ENCODE data around the gene PHC3.

PHC3 gene

GRCh38 chr3:170180908-170181885 is at the start of gene PHC3:
Gene PHC3 (minus strand): TSS chr3:170181733. CDS start chr3:170181715, 18 bp downstream.
- no peak for TF ChIP-seq CTCF (IDR thresholded peaks at IDR 0.05; ENCODE audit: low read length, missing control alignments)
- H3K4me3 ChIP-seq (replicated peaks; ENCODE audit: low read depth, low read length): peak within 1 kb of the TSS; percentile 97
- DNase-seq (ENCODE audit: low read depth): peak; percentile 90

GRCh38 chr3:170228093-170228766 is 46.7 kb upstream of the PHC3 start:
- DNase-seq (ENCODE audit: low read depth): peak; percentile 41
- no peak overlapping the region for H3K4me3 ChIP-seq (replicated peaks; ENCODE audit: low read depth, low read length)
- TF ChIP-seq CTCF (IDR thresholded peaks at IDR 0.05; ENCODE audit: low read length, missing control alignments): no peak

GRCh38 chr3:170226426-170226960 is 45.0 kb upstream of the PHC3 start:
- H3K4me3 ChIP-seq (replicated peaks; ENCODE audit: low read depth, low read length): no peak overlapping the region
- no peak for TF ChIP-seq CTCF (IDR thresholded peaks at IDR 0.05; ENCODE audit: low read length, missing control alignments)
- peak; percentile 25 for DNase-seq (ENCODE audit: low read depth)

GRCh38 chr3:170225166-170225565 is 43.6 kb upstream of the PHC3 start:
- no peak for DNase-seq (ENCODE audit: low read depth)
- TF ChIP-seq CTCF (IDR thresholded peaks at IDR 0.05; ENCODE audit: low read length, missing control alignments): no peak
- H3K4me3 ChIP-seq (replicated peaks; ENCODE audit: low read depth, low read length): no peak overlapping the region

- H3K4me3 ChIP-seq (replicated peaks; ENCODE audit: low read depth, low read length): peak overlapping the region; percentile 79
- TF ChIP-seq CTCF (IDR thresholded peaks at IDR 0.05; ENCODE audit: low read length, missing control alignments): peak; percentile 12
- peak; percentile 23 for DNase-seq (ENCODE audit: low read depth)
Observed at GRCh38 chr3:170222647-170223541, 41.4 kb upstream of the PHC3 start.
